ENCODE data around the gene GK2.

GK2 gene

DNA sequence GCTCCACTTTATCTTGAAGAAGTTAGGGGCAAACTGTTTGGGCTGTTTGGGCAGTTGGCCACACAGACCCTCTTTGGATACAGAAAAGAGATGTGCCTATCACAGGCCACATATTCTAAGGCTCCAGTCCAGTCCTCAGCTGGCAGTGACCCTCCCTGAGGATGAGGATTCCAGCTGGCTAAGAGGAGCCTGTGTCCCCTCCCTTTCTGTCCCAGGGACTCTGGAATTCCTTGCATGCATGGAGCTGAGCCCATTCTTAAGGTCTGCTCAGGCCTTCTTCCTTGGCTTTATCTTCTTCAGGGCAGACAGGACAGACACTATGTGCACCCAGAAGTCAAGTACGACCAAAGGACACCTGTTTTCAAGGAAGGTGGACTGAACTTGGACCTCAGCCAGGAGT, 23.8 kb upstream of the GK2 start:
- Histone ChIP-seq H3K4me1 (ENCODE audit: insufficient read depth, low read length) (no peaks in the 10 kb centered on the region), H2AFZ (ENCODE audit: low read depth, low read length) (no peak overlapping the region), H4K20me1 (ENCODE audit: insufficient read depth, low read length) (no peaks in the 10 kb centered on the region), H3K27ac (ENCODE audit: low read length) (no peak overlapping the region), H3K27me3 (ENCODE audit: insufficient read depth, low read length, poor library complexity) (no peaks in the 10 kb centered on the region), H3K4me2 (ENCODE audit: insufficient read depth, low read length) (no peak overlapping the region), H3K9me3 (ENCODE audit: insufficient read depth, low read length, severe bottlenecking) (no peaks in the 10 kb centered on the region), H3K9ac (ENCODE audit: low read depth, low read length) (no peak overlapping the region), H3K36me3 (ENCODE audit: insufficient read depth, low read length) (no peaks in the 10 kb centered on the region), H3K4me3 (ENCODE audit: low read depth in 1 of 2, low read length in 2 of 2) (no peak overlapping the region), H3K79me2 (ENCODE audit: insufficient read depth, low read length) (no peaks in the 10 kb centered on the region)
- DNase-seq, result no peak
- ATAC-seq (ENCODE audit: insufficient read depth, low read depth), result no peak
- TF ChIP-seq, protein P1, sequence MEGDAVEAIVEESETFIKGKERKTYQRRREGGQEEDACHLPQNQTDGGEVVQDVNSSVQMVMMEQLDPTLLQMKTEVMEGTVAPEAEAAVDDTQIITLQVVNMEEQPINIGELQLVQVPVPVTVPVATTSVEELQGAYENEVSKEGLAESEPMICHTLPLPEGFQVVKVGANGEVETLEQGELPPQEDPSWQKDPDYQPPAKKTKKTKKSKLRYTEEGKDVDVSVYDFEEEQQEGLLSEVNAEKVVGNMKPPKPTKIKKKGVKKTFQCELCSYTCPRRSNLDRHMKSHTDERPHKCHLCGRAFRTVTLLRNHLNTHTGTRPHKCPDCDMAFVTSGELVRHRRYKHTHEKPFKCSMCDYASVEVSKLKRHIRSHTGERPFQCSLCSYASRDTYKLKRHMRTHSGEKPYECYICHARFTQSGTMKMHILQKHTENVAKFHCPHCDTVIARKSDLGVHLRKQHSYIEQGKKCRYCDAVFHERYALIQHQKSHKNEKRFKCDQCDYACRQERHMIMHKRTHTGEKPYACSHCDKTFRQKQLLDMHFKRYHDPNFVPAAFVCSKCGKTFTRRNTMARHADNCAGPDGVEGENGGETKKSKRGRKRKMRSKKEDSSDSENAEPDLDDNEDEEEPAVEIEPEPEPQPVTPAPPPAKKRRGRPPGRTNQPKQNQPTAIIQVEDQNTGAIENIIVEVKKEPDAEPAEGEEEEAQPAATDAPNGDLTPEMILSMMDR (IDR thresholded peaks at IDR 0.05; ENCODE audit: borderline replicate concordance, extremely low read depth, low read length, poor library complexity, severe bottlenecking), result no peak
- TF ChIP-seq EZH2 (IDR thresholded peaks at IDR 0.05; ENCODE audit: borderline replicate concordance, low read depth, low read length, severe bottlenecking), result no peak

- no peak overlapping the region for H3K4me2 ChIP-seq (ENCODE audit: insufficient read depth, low read length)
- TF ChIP-seq, protein P1 (IDR thresholded peaks at IDR 0.05; ENCODE audit: borderline replicate concordance, extremely low read depth, low read length, poor library complexity, severe bottlenecking), result no peak
- no peak for TF ChIP-seq EZH2 (IDR thresholded peaks at IDR 0.05; ENCODE audit: borderline replicate concordance, low read depth, low read length, severe bottlenecking)
- H3K79me2 ChIP-seq (ENCODE audit: insufficient read depth, low read length), result no peaks in the 10 kb centered on the region
- no peaks in the 10 kb centered on the region for H3K9me3 ChIP-seq (ENCODE audit: insufficient read depth, low read length, severe bottlenecking)
- no peak for DNase-seq
- no peaks in the 10 kb centered on the region for H3K36me3 ChIP-seq (ENCODE audit: insufficient read depth, low read length)
- H3K4me1 ChIP-seq (ENCODE audit: insufficient read depth, low read length), result no peaks in the 10 kb centered on the region
- no peak overlapping the region for H3K27ac ChIP-seq (ENCODE audit: low read length)
- H2AFZ ChIP-seq (ENCODE audit: low read depth, low read length), result no peak overlapping the region
- no peak overlapping the region for H3K9ac ChIP-seq (ENCODE audit: low read depth, low read length)
- no peak overlapping the region for H3K4me3 ChIP-seq (ENCODE audit: low read depth in 1 of 2, low read length in 2 of 2)
- ATAC-seq (ENCODE audit: insufficient read depth, low read depth), result no peak
- H3K27me3 ChIP-seq (ENCODE audit: insufficient read depth, low read length, poor library complexity), result no peaks in the 10 kb centered on the region
- no peaks in the 10 kb centered on the region for H4K20me1 ChIP-seq (ENCODE audit: insufficient read depth, low read length)
Measured at GRCh38 chr4:79429113-79429903, 21.3 kb upstream of the GK2 start.

- Histone ChIP-seq H3K27ac (ENCODE audit: low read length) (no peak overlapping the region), H3K79me2 (ENCODE audit: insufficient read depth, low read length) (no peaks in the 10 kb centered on the region), H3K9ac (ENCODE audit: low read depth, low read length) (no peak overlapping the region), H3K9me3 (ENCODE audit: insufficient read depth, low read length, severe bottlenecking) (no peaks in the 10 kb centered on the region), H3K4me1 (ENCODE audit: insufficient read depth, low read length) (no peaks in the 10 kb centered on the region), H3K4me3 (ENCODE audit: low read depth in 1 of 2, low read length in 2 of 2) (no peak overlapping the region), H3K36me3 (ENCODE audit: insufficient read depth, low read length) (no peaks in the 10 kb centered on the region), H4K20me1 (ENCODE audit: insufficient read depth, low read length) (no peaks in the 10 kb centered on the region), H2AFZ (ENCODE audit: low read depth, low read length) (no peak overlapping the region), H3K27me3 (ENCODE audit: insufficient read depth, low read length, poor library complexity) (no peaks in the 10 kb centered on the region), H3K4me2 (ENCODE audit: insufficient read depth, low read length) (no peak overlapping the region)
- no peak for ATAC-seq (ENCODE audit: insufficient read depth, low read depth)
- no peak for DNase-seq
- no peak for TF ChIP-seq EZH2 (IDR thresholded peaks at IDR 0.05; ENCODE audit: borderline replicate concordance, low read depth, low read length, severe bottlenecking)
- TF ChIP-seq, protein P1 (IDR thresholded peaks at IDR 0.05; ENCODE audit: borderline replicate concordance, extremely low read depth, low read length, poor library complexity, severe bottlenecking), result no peak
Measured at GRCh38 chr4:79426989-79427388, 19.0 kb upstream of the GK2 start.

Data from DND-41 (cell line).